IPS-18a (cell line): ENCODE measurements around the gene DIP2A.

ENCODE experiments used
- H3K27ac ChIP-seq: one replicate; pipeline ENCODE4 v1.5.1; 2013; ENCODE audit warnings: low read length
- H3K27me3 ChIP-seq: one replicate; pipeline ENCODE4 v1.6.1; 2013; ENCODE audit warnings: mild to moderate bottlenecking, low read length; ENCODE audit not compliant: control insufficient read depth, insufficient read depth
- H3K36me3 ChIP-seq: one replicate; pipeline ENCODE4 v1.6.1; 2013; ENCODE audit warnings: low read depth, low read length; ENCODE audit not compliant: control insufficient read depth
- H3K4me1 ChIP-seq: one replicate; pipeline ENCODE4 v1.6.1; 2013; ENCODE audit warnings: low read depth, low read length; ENCODE audit not compliant: control insufficient read depth
- H3K4me3 ChIP-seq: one replicate; pipeline ENCODE4 v1.5.1; 2013; ENCODE audit warnings: low read length
- H3K9ac ChIP-seq: one replicate; pipeline ENCODE4 v1.6.1; 2013; ENCODE audit warnings: mild to moderate bottlenecking, low read length, moderate library complexity
- H3K9me3 ChIP-seq: one replicate; pipeline ENCODE4 v1.6.1; 2013; ENCODE audit warnings: low read depth, low read length; ENCODE audit not compliant: control insufficient read depth

DIP2A gene

GRCh38 chr21:46458315-46459023 lies at the start of gene DIP2A:
TSS of gene DIP2A (plus strand) at chr21:46458891. CDS start at chr21:46459132, 241 bp downstream.
- Histone ChIP-seq H3K4me1 (peaks cover 9% of the 10 kb centered on the region), H3K36me3 (peaks cover 22% of the 10 kb centered on the region)

GRCh38 chr21:46409641-46410406 lies 48.9 kb upstream of the DIP2A start:
- Histone ChIP-seq H3K4me3 (peak overlapping the region; percentile 4), H3K9me3 (no peaks in the 10 kb centered on the region), H3K27ac (no peak overlapping the region), H3K9ac (peak overlapping the region; percentile 25), H3K36me3 (peaks cover 3% of the 10 kb centered on the region), H3K4me1 (peaks cover 12% of the 10 kb centered on the region), H3K27me3 (no peaks in the 10 kb centered on the region)

More at GRCh38 chr21:46458315-46459023, at the start of gene DIP2A:
- peak within 1 kb of the TSS; percentile 92 for H3K9ac ChIP-seq
- peak within 1 kb of the TSS; percentile 70 for H3K27ac ChIP-seq
- H3K9me3 ChIP-seq = no peaks in the 10 kb centered on the region
- peak within 1 kb of the TSS; percentile 84 for H3K4me3 ChIP-seq
- H3K27me3 ChIP-seq = no peaks in the 10 kb centered on the region

GRCh38 chr21:46410516-46410915 lies 48.2 kb upstream of the DIP2A start:
- H3K4me3 ChIP-seq = peak overlapping the region; percentile 4
- H3K36me3 ChIP-seq = peaks cover 3% of the 10 kb centered on the region
- no peaks in the 10 kb centered on the region for H3K27me3 ChIP-seq
- no peak overlapping the region for H3K27ac ChIP-seq
- H3K9ac ChIP-seq = peak overlapping the region; percentile 25
- H3K4me1 ChIP-seq = peaks cover 12% of the 10 kb centered on the region
- H3K9me3 ChIP-seq = no peaks in the 10 kb centered on the region

- H3K27me3 ChIP-seq = no peaks in the 10 kb centered on the region
- H3K4me3 ChIP-seq = no peak overlapping the region
- H3K4me1 ChIP-seq = peaks cover 12% of the 10 kb centered on the region
- H3K9ac ChIP-seq = no peak overlapping the region
- H3K9me3 ChIP-seq = no peaks in the 10 kb centered on the region
- peak overlapping the region; percentile 69 for H3K27ac ChIP-seq
- peaks cover 10% of the 10 kb centered on the region for H3K36me3 ChIP-seq
Measured at GRCh38 chr21:46411236-46411635, 47.5 kb upstream of the DIP2A start.

DNA sequence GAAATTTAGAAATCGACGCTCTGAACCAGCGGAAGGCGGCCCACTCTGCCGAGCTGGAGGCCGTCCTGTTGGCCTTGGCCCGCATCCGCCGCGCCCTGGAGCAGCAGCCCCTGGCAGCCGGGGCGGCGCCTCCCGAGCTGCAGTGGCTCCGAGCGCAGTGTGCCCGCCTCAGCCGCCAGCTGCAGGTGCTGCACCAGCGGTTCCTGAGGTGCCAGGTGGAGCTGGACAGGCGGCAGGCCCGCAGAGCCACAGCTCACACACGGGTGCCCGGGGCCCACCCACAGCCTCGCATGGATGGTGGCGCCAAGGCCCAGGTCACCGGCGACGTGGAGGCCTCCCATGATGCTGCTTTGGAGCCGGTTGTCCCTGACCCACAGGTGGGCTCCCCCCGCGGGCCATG lies 47.0 kb upstream of the DIP2A start:
- H3K36me3 ChIP-seq = peaks cover 12% of the 10 kb centered on the region

DNA sequence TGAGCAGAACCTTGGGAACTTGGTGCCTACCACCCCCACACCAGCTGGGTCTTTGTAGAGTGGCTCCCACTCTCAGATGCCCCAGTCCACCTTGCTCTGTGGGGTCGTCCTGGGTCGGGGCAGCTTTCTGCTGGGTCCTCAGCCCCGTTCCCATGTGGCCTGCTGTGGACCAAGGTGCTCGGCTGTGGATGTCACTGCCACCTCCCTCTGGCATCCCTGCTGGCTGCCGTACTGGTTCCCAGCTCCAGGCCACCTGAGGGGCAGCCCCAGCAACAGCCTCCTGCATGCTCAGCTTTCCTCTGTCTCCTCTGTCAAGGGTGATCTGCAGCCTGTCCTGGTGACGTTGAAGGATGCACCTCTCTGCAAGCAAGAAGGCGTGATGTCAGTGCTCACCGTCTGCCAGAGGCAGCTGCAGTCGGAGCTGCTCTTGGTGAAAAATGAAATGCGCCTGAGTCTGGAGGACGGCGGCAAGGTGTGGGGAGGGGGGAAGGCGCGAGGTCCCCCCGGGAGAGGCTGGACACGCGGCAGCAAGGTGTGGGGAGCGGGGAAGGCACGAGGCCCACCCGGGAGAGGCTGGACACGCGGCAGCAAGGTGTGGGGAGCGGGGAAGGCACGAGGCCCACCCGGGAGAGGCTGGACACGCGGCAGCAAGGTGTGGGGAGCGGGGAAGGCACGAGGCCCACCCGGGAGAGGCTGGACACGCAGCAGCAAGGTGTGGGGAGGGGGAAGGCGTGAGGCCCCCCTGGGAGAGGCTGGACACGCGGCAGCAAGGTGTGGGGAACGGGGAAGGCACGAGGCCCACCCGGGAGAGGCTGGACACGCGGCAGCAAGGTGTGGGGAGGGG lies 45.9 kb upstream of the DIP2A start:
- Histone ChIP-seq H3K27me3 (no peaks in the 10 kb centered on the region), H3K36me3 (peaks cover 15% of the 10 kb centered on the region), H3K9ac (no peak overlapping the region), H3K27ac (no peak overlapping the region), H3K4me3 (no peak overlapping the region), H3K4me1 (peaks cover 12% of the 10 kb centered on the region), H3K9me3 (no peaks in the 10 kb centered on the region)

More for the DNA sequence above, 47.0 kb upstream of the DIP2A start:
- Histone ChIP-seq H3K9me3 (no peaks in the 10 kb centered on the region), H3K4me1 (peaks cover 12% of the 10 kb centered on the region), H3K27ac (no peak overlapping the region), H3K4me3 (no peak overlapping the region), H3K9ac (no peak overlapping the region), H3K27me3 (no peaks in the 10 kb centered on the region)

DNA sequence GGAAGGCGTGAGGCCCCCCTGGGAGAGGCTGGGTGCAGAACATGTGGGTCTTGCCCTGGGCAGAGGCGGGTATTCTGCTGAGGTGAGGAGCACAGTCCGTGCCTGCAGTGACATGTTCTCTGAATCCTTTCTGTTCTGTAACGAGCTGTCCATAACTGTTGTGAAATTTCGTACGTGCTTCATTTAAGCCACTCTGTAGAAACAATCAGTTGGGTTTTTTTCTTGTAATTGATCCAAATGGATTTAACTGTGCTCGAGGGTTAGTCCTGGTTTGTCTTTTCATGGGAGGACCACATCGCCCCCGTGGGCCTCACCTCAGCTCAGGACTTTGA lies 45.4 kb upstream of the DIP2A start:
- peaks cover 20% of the 10 kb centered on the region for H3K36me3 ChIP-seq
- no peaks in the 10 kb centered on the region for H3K27me3 ChIP-seq
- H3K4me3 ChIP-seq = no peak overlapping the region
- no peak overlapping the region for H3K9ac ChIP-seq
- no peaks in the 10 kb centered on the region for H3K9me3 ChIP-seq
- peaks cover 12% of the 10 kb centered on the region for H3K4me1 ChIP-seq
- no peak overlapping the region for H3K27ac ChIP-seq

- H3K27ac ChIP-seq = no peak overlapping the region
- no peaks in the 10 kb centered on the region for H3K27me3 ChIP-seq
- H3K4me3 ChIP-seq = no peak overlapping the region
- H3K9ac ChIP-seq = no peak overlapping the region
- H3K36me3 ChIP-seq = peaks cover 23% of the 10 kb centered on the region
- no peaks in the 10 kb centered on the region for H3K9me3 ChIP-seq
- peaks cover 12% of the 10 kb centered on the region for H3K4me1 ChIP-seq
Measured at GRCh38 chr21:46414965-46415275, 43.8 kb upstream of the DIP2A start.

GRCh38 chr21:46416551-46416950 lies 42.1 kb upstream of the DIP2A start:
- Histone ChIP-seq H3K9me3 (no peaks in the 10 kb centered on the region), H3K9ac (no peak overlapping the region), H3K36me3 (peaks cover 23% of the 10 kb centered on the region), H3K4me3 (no peak overlapping the region), H3K4me1 (no peaks in the 10 kb centered on the region), H3K27ac (no peak overlapping the region), H3K27me3 (no peaks in the 10 kb centered on the region)

DNA sequence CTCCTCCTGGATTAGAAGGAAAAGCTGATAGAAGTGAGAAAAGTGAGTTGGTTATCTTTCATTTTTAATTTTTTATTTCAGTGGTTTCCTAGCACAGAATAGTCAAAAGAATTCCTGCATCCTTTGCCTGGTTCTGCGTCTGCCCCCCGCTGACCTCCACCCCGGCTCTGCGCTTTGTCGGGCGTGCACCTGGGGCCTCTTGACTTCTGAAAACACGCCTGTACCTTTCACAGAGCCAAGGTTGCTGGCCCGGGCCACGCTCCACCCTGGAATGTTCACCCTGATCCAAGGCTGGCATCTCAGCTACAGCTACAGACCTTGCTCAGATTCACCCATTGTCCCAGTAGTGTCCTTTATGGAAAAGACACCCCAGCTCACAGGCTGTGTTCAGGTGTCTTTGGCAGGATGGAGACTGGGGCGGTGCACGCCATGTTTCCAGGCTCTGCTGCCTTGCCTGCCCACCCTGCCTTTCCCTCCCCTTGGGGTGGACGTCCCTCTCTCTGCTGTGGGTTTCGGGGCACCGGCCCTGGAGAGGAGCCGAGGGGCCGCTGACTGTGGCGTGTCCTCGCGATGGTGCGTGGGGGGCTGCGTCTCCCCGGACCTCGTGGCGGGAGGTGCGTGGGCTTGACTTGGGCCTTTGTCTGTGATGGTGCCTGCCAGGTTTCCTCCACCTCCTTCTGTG lies 40.3 kb upstream of the DIP2A start:
- Histone ChIP-seq H3K36me3 (peaks cover 24% of the 10 kb centered on the region), H3K4me1 (peaks cover 3% of the 10 kb centered on the region), H3K4me3 (no peak overlapping the region), H3K27ac (no peak overlapping the region), H3K27me3 (no peaks in the 10 kb centered on the region), H3K9me3 (no peaks in the 10 kb centered on the region), H3K9ac (no peak overlapping the region)
